GM12865 (cell line): ENCODE results near the gene SMIM12.

ENCODE experiments used
- DNase-seq: peaks from one replicate; pipeline ENCODE4 v3.0.0; 2010; ENCODE audit warnings: low read depth
- H3K4me3 ChIP-seq: 2 replicates; pipeline ENCODE4 v1.5.1; 2011; ENCODE audit warnings: mild to moderate bottlenecking, low read depth, low read length, control low read depth
- CTCF ChIP-seq: IDR thresholded peaks from 2 replicates; pipeline ENCODE4 v1.5.1; 2011; ENCODE audit warnings: low read length, control low read depth, low read depth, inconsistent platforms; ENCODE audit not compliant: insufficient read depth; ENCODE audit errors: missing control alignments

SMIM12 gene, protein sequence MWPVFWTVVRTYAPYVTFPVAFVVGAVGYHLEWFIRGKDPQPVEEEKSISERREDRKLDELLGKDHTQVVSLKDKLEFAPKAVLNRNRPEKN

DNA sequence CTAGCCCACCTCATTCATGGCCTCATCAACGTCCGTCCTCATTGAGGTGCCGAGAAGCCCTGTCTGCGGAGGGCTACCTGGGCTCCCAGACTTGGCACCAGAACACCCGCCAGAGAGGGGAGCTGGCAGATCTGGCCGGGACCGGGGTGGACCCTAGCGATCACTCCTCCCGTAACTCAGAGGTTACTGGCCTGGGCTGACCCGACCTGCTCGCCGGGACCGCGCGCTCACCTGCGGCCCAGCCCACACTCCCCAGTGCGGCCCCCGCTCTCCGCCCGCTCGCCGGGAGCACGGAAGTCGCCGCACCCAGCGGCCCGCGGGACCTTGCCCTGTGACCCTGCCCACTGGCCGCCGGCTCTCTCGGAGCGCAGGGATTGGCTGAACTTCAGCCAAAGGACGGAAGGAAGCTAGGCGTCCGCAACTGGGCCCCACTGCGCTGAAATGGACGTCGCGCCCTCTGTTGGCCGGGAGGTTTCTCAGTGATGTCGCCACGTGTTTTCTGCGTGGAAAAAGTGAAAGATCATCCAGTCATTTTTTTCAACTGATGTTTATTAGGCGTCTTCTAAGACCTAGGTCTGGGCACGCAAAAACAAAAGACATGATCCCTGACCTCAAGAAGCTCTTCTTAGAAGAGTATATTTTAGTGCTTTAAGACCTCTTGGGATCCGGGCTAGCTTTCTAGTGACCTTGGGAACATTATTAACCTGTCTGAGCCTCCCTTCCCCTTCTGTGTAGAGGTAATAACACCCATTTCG is at the start of gene SMIM12:
SMIM12 (minus strand) TSS at position 304 of the 755 bp plus-strand sequence. CDS start 3,772 bp downstream, outside the sequence.
- H3K4me3 ChIP-seq: peak within 1 kb of the TSS; percentile 98
- peak; percentile 97 for DNase-seq
- TF ChIP-seq CTCF: peak; percentile 79

- TF ChIP-seq CTCF: no peak
- DNase-seq: no peak
- H3K4me3 ChIP-seq: no peak overlapping the region
Observed at GRCh38 chr1:34908369-34908768, 48.8 kb upstream of the SMIM12 start.

GRCh38 chr1:34907487-34908090 is 48.0 kb upstream of the SMIM12 start:
- no peak for TF ChIP-seq CTCF
- DNase-seq: no peak

DNA sequence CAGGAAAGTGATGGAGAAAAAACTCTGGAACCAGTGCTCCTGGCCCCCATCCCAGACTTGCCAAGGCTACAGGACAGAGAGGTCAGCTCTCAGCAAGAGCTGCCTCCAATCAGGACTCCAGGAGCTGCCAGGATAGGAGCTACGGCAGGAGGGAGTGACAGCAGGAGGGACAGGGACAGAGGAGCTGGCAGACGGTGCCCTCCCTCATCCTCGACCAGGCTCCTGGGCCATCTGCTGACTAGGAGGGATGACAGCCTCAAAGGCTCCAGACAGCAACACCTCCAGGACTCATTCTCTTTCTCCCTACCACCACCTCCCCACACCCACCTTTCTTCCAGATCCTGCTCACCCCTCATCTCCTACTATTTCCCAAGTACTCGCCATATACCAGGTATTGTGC is 47.2 kb upstream of the SMIM12 start:
- no peak for TF ChIP-seq CTCF
- H3K4me3 ChIP-seq: no peak overlapping the region
- no peak for DNase-seq

More at GRCh38 chr1:34907487-34908090, 48.0 kb upstream of the SMIM12 start:
- H3K4me3 ChIP-seq: no peak overlapping the region

GRCh38 chr1:34906222-34906621 is 46.7 kb upstream of the SMIM12 start:
- H3K4me3 ChIP-seq: no peak overlapping the region
- TF ChIP-seq CTCF: no peak
- DNase-seq: no peak

- H3K4me3 ChIP-seq: no peak overlapping the region
- no peak for TF ChIP-seq CTCF
- no peak for DNase-seq
Observed at GRCh38 chr1:34905098-34905459, 45.5 kb upstream of the SMIM12 start.
